ENCODE results near the gene ZRANB3.
A peak's percentile ranks its signal among the peaks of the same experiment; 100 is the strongest.

Gene ZRANB3

DNA sequence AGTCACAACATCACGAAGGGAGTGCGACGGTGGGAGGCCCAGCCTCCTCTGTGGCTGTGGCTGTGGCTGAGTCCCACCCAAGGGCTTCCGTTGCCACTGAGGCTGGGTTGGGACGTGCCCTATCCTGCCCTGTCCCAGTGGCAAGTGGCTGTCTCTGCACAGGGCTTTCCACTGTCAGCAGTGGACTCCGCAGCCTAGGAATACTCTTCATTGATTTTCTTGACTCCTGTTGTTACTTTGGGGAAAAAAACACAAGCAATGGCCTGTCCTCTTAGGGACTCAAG lies 356.3 kb downstream of the ZRANB3 start:
- Mint-ChIP-seq H3K9me3 (no peaks in the 10 kb centered on the region), H3K4me1 (peaks cover 5% of the 10 kb centered on the region), H3K27me3 (no peaks in the 10 kb centered on the region), H3K36me3 (ENCODE audit: insufficient read depth) (peaks cover 3% of the 10 kb centered on the region), H3K27ac (ENCODE audit: low read depth) (no peak overlapping the region), H3K4me3 (no peak overlapping the region)
- DNase-seq (ENCODE audit: low spot score in 2 of 2): no peak
- ATAC-seq (replicated peaks; ENCODE audit: extremely low read depth, poor library complexity, severe bottlenecking): no peak

DNA sequence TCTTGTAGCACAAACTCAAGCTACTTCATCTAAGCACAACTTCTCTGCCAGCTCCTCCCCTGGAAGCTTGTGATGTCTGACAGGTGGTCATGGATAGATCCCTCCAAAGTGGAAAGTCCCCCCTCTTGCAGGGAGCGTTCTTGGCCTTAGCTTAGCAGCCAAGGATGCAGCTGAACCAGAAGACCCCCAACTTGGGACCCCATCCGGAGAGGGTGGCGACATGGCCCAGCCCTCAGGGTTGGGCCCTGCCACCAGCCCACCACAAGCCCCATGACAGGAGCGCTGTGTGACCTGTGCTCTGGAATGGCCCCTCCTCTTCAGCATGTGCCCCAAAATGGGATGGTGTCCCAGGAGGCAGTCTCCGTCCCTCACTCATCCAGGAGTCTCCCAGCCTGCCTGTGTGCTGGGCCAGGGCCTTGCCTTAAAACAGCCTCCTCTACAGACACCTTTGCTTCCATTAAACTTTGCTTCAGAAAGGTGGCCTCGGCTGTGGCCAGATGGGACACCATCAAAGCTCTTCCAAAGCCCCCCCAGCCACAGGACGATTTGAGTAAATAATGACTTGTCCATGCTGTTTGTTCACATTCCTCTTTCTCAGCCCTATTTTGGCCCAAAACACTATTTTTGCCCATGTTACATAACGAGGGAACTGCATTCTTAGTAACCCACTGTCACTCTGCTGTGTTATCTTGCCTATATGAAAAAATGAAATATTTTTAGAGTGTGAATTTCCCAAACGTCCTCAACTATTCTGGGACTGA lies 356.8 kb downstream of the ZRANB3 start:
- H3K27ac Mint-ChIP-seq (ENCODE audit: low read depth): no peak overlapping the region
- DNase-seq (ENCODE audit: low spot score in 2 of 2): no peak
- peaks cover 9% of the 10 kb centered on the region for H3K4me1 Mint-ChIP-seq
- no peaks in the 10 kb centered on the region for H3K9me3 Mint-ChIP-seq
- H3K4me3 Mint-ChIP-seq: no peak overlapping the region
- peaks cover 7% of the 10 kb centered on the region for H3K36me3 Mint-ChIP-seq (ENCODE audit: insufficient read depth)
- ATAC-seq (replicated peaks; ENCODE audit: extremely low read depth, poor library complexity, severe bottlenecking): no peak
- H3K27me3 Mint-ChIP-seq: no peaks in the 10 kb centered on the region

DNA sequence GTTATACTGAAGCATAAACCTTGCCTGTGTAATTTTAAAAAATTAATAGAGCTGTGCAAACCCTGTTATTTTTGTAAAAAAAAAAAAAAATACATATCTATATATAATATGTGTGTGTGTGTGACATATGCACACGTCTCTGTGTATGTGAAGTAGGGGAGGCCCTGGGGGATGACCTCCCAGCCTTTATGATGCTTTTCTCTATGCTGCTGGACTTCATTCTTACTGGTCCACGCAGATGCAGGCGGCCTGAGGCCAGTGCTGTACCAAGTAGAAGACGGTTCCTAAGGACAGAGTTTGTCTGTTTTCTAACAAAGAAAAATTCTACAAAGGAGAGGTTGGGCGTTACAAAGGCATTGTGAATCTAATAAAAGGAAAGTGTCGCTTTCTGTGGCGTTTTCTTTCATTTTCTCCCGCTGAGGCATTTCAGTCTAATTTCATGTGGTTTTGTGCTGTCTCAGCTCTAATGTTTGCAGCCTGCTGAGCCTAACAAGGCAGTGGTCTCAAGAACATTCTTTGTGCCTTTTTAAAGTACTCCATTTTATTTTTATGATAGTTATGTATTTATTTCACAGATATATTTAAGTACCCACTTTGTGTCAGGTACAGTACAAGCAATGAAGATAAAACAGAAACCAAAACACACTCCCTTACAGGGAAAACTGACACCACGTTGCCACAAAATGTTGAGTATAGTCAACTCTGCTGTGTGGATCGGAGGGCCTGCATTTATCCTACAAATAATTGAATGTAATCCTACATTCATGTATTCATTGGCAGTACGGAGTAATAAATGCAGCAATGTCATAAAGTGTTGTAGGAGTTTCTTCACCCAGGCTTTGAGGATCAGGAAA lies 360.9 kb downstream of the ZRANB3 start:
- Mint-ChIP-seq H3K36me3 (ENCODE audit: insufficient read depth) (peaks cover 18% of the 10 kb centered on the region), H3K9me3 (no peaks in the 10 kb centered on the region)

DNA sequence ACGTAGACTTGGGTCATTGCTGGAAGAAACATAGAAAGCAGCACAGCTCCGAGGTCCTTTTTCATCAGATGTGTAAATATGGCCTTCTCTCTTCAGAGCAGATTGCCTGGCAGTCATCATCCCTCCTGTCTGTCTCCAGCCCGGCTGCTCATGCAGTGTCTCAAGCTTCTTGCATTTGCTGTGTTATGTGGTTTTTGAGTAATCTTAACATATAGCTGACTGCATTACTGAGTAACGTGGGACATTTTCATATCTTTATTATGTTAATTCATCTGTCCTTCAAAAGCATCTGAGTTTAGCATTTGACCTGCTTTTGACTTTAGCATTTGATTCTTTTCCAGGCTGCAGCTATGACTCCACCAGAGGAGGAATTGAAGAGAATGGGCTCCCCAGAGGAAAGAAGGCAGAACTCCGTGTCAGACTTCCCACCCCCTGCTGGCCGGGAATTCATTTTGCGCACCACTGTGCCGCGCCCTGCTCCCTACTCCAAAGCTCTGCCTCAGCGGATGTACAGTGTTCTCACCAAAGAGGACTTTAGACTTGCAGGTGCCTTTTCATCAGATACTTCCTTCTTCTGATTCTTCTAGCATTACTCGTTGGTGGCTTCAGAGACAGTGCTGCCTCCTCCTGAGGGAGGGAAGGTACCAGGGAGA lies 362.7 kb downstream of the ZRANB3 start:
- H3K27me3 Mint-ChIP-seq: no peaks in the 10 kb centered on the region
- H3K27ac Mint-ChIP-seq (ENCODE audit: low read depth): no peak overlapping the region
- ATAC-seq (replicated peaks; ENCODE audit: extremely low read depth, poor library complexity, severe bottlenecking) (no peak), DNase-seq (ENCODE audit: low spot score in 2 of 2) (no peak)
- H3K4me3 Mint-ChIP-seq: no peak overlapping the region
- no peaks in the 10 kb centered on the region for H3K9me3 Mint-ChIP-seq
- peaks cover 19% of the 10 kb centered on the region for H3K36me3 Mint-ChIP-seq (ENCODE audit: insufficient read depth)
- peaks cover 10% of the 10 kb centered on the region for H3K4me1 Mint-ChIP-seq

More for the DNA sequence above, 360.9 kb downstream of the ZRANB3 start:
- Mint-ChIP-seq H3K27ac (ENCODE audit: low read depth) (no peak overlapping the region), H3K27me3 (no peaks in the 10 kb centered on the region), H3K4me3 (peak overlapping the region; percentile 21), H3K4me1 (peaks cover 9% of the 10 kb centered on the region)
- DNase-seq (ENCODE audit: low spot score in 2 of 2): no peak
- peak; percentile 36 for ATAC-seq (replicated peaks; ENCODE audit: extremely low read depth, poor library complexity, severe bottlenecking)

DNA sequence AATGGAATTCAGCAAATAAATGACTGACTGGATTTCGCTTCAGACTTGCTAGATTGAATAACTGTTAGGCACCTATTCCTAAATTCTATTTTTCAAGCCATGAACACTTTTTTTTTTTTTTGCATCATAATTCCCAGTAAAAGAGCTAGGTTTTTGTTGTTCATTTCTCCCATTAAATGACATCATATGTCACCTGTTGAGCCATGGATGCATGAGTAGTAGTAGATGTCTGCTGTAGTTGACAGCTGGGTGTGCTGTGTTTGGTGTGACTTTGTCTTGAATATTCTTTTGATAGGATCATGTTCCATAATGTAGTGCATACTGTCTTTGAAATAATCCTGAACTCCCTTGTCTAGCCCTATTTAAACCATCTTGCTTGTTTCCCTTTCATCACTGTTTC lies 363.7 kb downstream of the ZRANB3 start:
- no peak overlapping the region for H3K4me3 Mint-ChIP-seq
- no peaks in the 10 kb centered on the region for H3K9me3 Mint-ChIP-seq
- no peak overlapping the region for H3K27ac Mint-ChIP-seq (ENCODE audit: low read depth)
- H3K36me3 Mint-ChIP-seq (ENCODE audit: insufficient read depth): peaks cover 19% of the 10 kb centered on the region
- H3K27me3 Mint-ChIP-seq: no peaks in the 10 kb centered on the region
- DNase-seq (ENCODE audit: low spot score in 2 of 2): no peak
- peaks cover 14% of the 10 kb centered on the region for H3K4me1 Mint-ChIP-seq
- ATAC-seq (replicated peaks; ENCODE audit: extremely low read depth, poor library complexity, severe bottlenecking): no peak

DNA sequence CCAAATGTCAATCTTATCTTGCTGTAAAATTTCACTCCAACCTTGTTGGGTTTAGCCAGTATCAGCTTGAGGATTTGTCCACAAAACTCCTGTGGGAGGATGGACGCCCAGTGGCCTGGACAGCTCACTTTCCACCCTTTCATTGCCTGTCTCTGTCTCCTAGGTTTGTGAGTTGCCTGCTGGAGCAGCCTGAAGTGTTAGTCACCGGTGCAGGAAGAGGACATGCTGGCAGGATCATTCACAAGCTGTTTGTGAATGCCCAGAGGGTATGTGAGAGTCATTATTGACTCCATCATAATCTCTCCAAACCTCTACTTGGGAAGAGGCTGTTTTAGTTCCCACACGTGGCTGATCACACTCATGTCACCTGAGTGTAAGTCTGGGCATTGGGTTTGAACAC lies 366.6 kb downstream of the ZRANB3 start:
- peaks cover 17% of the 10 kb centered on the region for H3K36me3 Mint-ChIP-seq (ENCODE audit: insufficient read depth)
- H3K27ac Mint-ChIP-seq (ENCODE audit: low read depth): no peak overlapping the region
- ATAC-seq (replicated peaks; ENCODE audit: extremely low read depth, poor library complexity, severe bottlenecking) (no peak), DNase-seq (ENCODE audit: low spot score in 2 of 2) (no peak)
- no peaks in the 10 kb centered on the region for H3K9me3 Mint-ChIP-seq
- no peak overlapping the region for H3K4me3 Mint-ChIP-seq
- peaks cover 6% of the 10 kb centered on the region for H3K4me1 Mint-ChIP-seq
- H3K27me3 Mint-ChIP-seq: no peaks in the 10 kb centered on the region

DNA sequence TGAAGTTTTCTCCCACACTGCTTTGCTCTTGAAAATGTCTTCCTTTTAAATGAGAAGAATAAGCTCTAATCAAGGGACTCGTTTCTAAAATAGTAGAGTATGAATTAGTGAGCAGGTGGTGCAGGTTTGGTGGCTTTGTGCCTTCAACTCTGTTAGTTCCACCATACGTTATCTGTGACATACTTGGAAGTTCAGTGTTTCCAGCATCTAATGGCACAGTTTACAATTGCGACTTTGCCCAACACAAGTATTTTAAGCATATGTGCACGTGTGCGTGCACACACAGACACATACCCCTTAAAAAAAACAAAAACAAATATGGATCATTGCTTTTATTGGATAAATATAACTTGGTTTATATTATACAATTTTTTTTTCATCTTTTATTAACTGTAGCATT lies 367.1 kb downstream of the ZRANB3 start:
- no peak for DNase-seq (ENCODE audit: low spot score in 2 of 2)
- no peak for ATAC-seq (replicated peaks; ENCODE audit: extremely low read depth, poor library complexity, severe bottlenecking)
- no peaks in the 10 kb centered on the region for H3K27me3 Mint-ChIP-seq
- no peak overlapping the region for H3K4me3 Mint-ChIP-seq
- H3K4me1 Mint-ChIP-seq: peaks cover 4% of the 10 kb centered on the region
- H3K27ac Mint-ChIP-seq (ENCODE audit: low read depth): no peak overlapping the region
- H3K36me3 Mint-ChIP-seq (ENCODE audit: insufficient read depth): peaks cover 12% of the 10 kb centered on the region
- H3K9me3 Mint-ChIP-seq: no peaks in the 10 kb centered on the region

DNA sequence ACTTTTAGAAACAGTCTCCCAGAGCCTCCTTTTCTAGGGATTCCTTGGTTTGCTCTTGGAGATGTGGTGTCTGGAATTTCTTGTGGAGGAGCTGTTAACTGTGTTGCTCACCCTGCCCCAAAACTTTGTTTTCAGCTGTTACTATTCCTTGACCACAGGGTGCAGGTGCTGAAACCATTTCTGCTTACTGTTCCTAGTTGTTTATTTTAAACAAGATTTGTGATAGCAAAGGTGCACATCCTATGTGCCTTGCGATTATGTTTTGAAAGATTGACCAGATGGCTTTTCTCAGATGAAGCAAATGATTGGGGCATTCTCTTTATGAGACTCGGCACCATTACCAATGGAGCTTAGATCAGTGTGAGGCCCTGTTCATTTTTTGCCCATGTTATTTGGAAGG lies 367.7 kb downstream of the ZRANB3 start:
- DNase-seq (ENCODE audit: low spot score in 2 of 2): no peak
- no peak for ATAC-seq (replicated peaks; ENCODE audit: extremely low read depth, poor library complexity, severe bottlenecking)
- Mint-ChIP-seq H3K36me3 (ENCODE audit: insufficient read depth) (peaks cover 7% of the 10 kb centered on the region), H3K4me1 (peaks cover 4% of the 10 kb centered on the region), H3K27me3 (no peaks in the 10 kb centered on the region), H3K9me3 (no peaks in the 10 kb centered on the region), H3K4me3 (no peak overlapping the region), H3K27ac (ENCODE audit: low read depth) (no peak overlapping the region)

DNA sequence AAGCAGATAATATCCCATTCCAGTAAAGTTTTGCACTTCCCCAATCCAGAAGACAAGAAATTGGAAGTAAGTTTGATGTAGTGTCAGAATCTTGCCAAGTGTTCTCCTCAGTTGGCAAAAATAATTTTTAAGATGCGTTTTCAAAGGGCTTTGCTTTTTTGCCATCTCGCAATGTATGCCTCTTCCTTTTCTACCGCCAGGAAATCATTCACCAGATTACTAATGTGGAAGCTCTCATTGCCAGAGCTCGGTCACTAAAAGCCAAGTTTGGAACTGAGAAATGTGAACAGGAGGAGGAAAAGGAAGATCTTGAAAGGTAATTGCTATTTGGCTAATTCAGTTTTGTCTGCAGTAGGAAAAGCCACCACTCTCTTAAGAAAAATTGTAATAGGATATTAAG lies 368.2 kb downstream of the ZRANB3 start:
- peaks cover 4% of the 10 kb centered on the region for H3K4me1 Mint-ChIP-seq
- H3K4me3 Mint-ChIP-seq: no peak overlapping the region
- peaks cover 4% of the 10 kb centered on the region for H3K36me3 Mint-ChIP-seq (ENCODE audit: insufficient read depth)
- DNase-seq (ENCODE audit: low spot score in 2 of 2): no peak
- no peak overlapping the region for H3K27ac Mint-ChIP-seq (ENCODE audit: low read depth)
- no peak for ATAC-seq (replicated peaks; ENCODE audit: extremely low read depth, poor library complexity, severe bottlenecking)
- no peaks in the 10 kb centered on the region for H3K9me3 Mint-ChIP-seq
- no peaks in the 10 kb centered on the region for H3K27me3 Mint-ChIP-seq

DNA sequence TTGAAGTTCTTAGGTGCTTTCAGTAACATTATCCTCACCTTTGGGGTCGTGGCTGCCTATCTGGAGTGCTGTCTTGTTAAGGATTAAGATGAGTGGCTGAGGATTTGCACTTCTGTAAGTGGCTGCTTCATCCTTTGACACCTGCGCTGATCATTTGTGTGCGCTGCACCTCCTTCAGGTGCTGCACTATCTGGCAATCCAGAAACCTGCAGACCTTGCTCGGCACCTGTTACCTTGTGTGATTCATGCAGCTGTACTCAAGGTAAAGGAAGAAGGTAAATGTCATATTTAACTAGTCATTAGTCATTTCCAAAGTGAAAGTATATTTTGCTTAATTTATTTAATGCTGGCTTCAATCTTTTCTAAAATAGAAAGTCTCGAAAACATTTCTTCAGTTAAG lies 368.6 kb downstream of the ZRANB3 start:
- ATAC-seq (replicated peaks; ENCODE audit: extremely low read depth, poor library complexity, severe bottlenecking) (no peak), DNase-seq (ENCODE audit: low spot score in 2 of 2) (no peak)
- Mint-ChIP-seq H3K27ac (ENCODE audit: low read depth) (no peak overlapping the region), H3K4me3 (no peak overlapping the region), H3K27me3 (no peaks in the 10 kb centered on the region), H3K4me1 (peaks cover 4% of the 10 kb centered on the region), H3K9me3 (no peaks in the 10 kb centered on the region), H3K36me3 (ENCODE audit: insufficient read depth) (peaks cover 4% of the 10 kb centered on the region)

DNA sequence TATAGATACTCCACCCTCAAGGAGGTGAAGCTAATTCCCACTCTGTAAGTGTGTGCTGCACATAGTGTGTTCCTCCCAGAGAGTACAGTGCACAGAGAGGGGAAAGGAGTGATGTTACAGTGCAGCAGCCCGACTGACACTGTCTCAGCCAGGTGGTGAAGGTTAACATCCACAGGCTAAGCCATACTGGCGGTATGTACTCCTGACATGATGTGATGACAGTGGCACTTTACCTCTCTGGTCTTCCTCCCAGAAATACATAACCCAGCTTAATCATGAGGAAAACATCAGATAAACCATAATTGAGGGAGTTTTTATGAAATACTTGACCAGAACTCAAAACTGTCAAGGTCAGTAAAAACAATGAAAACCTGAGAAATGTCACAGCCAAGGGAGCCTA lies 371.8 kb downstream of the ZRANB3 start:
- no peak for ATAC-seq (replicated peaks; ENCODE audit: extremely low read depth, poor library complexity, severe bottlenecking)
- Mint-ChIP-seq H3K9me3 (no peaks in the 10 kb centered on the region), H3K4me1 (peaks cover 4% of the 10 kb centered on the region), H3K4me3 (no peak overlapping the region), H3K36me3 (ENCODE audit: insufficient read depth) (peaks cover 8% of the 10 kb centered on the region), H3K27me3 (no peaks in the 10 kb centered on the region), H3K27ac (ENCODE audit: low read depth) (no peak overlapping the region)
- DNase-seq (ENCODE audit: low spot score in 2 of 2): no peak

DNA sequence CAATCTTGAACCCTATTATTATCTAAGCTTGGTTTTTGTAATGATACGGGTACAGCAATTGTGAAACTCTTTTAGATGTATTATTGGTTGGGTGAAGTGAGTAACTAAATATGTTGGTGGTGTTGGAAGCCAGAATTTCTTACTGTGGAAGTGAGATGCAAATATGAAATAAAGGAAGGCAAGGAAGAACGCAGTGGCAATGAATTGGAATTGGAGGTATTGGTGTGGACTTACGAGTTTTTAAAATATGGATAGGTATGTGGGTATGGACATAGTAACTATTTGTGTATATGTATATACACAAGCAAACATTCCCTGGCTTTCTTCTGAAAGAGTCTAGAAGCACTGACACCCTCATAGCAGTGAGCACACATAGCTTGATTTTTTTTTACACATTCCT lies 373.2 kb downstream of the ZRANB3 start:
- DNase-seq (ENCODE audit: low spot score in 2 of 2) (no peak), ATAC-seq (replicated peaks; ENCODE audit: extremely low read depth, poor library complexity, severe bottlenecking) (no peak)
- Mint-ChIP-seq H3K9me3 (no peaks in the 10 kb centered on the region), H3K36me3 (ENCODE audit: insufficient read depth) (peaks cover 14% of the 10 kb centered on the region), H3K4me1 (no peaks in the 10 kb centered on the region), H3K4me3 (no peak overlapping the region), H3K27me3 (no peaks in the 10 kb centered on the region), H3K27ac (ENCODE audit: low read depth) (no peak overlapping the region)

DNA sequence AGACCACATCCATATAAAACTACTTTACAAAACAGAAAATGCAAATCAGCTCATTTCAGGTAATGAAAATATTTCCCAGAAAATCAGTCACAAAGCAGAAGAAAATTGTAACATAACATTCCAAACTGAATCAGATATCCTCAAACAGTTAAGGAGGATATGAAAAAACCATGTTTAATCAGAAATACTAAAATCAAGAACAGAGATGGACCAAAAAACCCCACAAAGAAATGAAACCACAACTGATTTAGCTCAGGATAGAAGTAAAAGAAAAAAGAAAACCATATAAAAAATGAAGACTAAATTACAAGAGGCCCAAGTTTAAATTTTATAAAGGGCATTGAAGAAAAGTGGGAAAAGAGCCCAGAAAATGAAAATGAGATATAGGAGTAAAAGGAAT lies 376.1 kb downstream of the ZRANB3 start:
- ATAC-seq (replicated peaks; ENCODE audit: extremely low read depth, poor library complexity, severe bottlenecking): no peak
- no peak for DNase-seq (ENCODE audit: low spot score in 2 of 2)
- Mint-ChIP-seq H3K9me3 (no peaks in the 10 kb centered on the region), H3K36me3 (ENCODE audit: insufficient read depth) (peaks cover 18% of the 10 kb centered on the region), H3K27ac (ENCODE audit: low read depth) (peak overlapping the region; percentile 74), H3K4me3 (no peak overlapping the region), H3K27me3 (no peaks in the 10 kb centered on the region), H3K4me1 (no peaks in the 10 kb centered on the region)

Data from central memory CD8-positive, alpha-beta T cell (primary cell).